ENCODE data around the gene CFAP92.

GRCh38 chr3:128908951-128909350, 84.9 kb downstream of the CFAP92 start:
- no peak for TF ChIP-seq CTCF (IDR thresholded peaks at IDR 0.05; ENCODE audit: low read length)
- TF ChIP-seq EZH2 (IDR thresholded peaks at IDR 0.05; ENCODE audit: borderline replicate concordance, low read length) = no peak

Measured in OCI-LY1 (cell line).